Vagina (tissue), 2 donors: ENCODE measurements around the gene TOP3B. TPM values are rescaled to one million over a fixed set of nuclear protein-coding genes. Genes with fewer than 3 reads are reported as not detected.

Experiments used
- DNase-seq, 2 donors: peaks; one replicate each; pipeline ENCODE4 v3.0.0-alpha.2; 2017; ENCODE audit errors: extremely low spot score in 2 of 2
- H3K27ac ChIP-seq: fragments of 200-600 bp; sonication (generic); one replicate; pipeline ENCODE4 v1.5.1; 2019
- H3K27me3 ChIP-seq: fragments of 200-600 bp; sonication (generic); one replicate; pipeline ENCODE4 v1.5.1; 2019
- H3K36me3 ChIP-seq, 2 donors: fragments of 200-600 bp; sonication (generic); one replicate each; pipeline ENCODE4 v1.5.1; 2017 to 2019
- H3K4me1 ChIP-seq: fragments of 200-600 bp; sonication (generic); one replicate; pipeline ENCODE4 v1.5.1; 2019
- H3K4me3 ChIP-seq, 2 donors: fragments of 200-600 bp; sonication (generic); 1 replicate in 1 of 2; 2 replicates in 1 of 2; pipeline ENCODE4 v1.5.1; 2016 to 2019
- H3K9me3 ChIP-seq: fragments of 200-600 bp; sonication (generic); one replicate; pipeline ENCODE4 v1.5.1; 2019
- CTCF ChIP-seq, 3 experiments: fragments of 450-650 bp in 2 of 3; fragments of 200-600 bp in 1 of 3; sonication (generic) in 1 of 3; IDR thresholded peaks; one replicate each; pipeline ENCODE4 v1.5.1; 2017 to 2019; ENCODE audit warnings: antibody characterized with exemption in 3 of 3, mild to moderate bottlenecking in 2 of 3, moderate library complexity in 2 of 3
- POLR2A ChIP-seq, 2 donors: fragments of 450-650 bp; IDR thresholded peaks; one replicate each; pipeline ENCODE4 v1.6.1; 2017; ENCODE audit warnings: antibody characterized with exemption in 2 of 2, mild to moderate bottlenecking in 2 of 2, moderate library complexity in 2 of 2
- POLR2AphosphoS5 ChIP-seq, 2 donors: sonication (generic); formaldehyde crosslinking; IDR thresholded peaks; one replicate each; pipeline ENCODE4 v1.9.0; 2017; ENCODE audit warnings: antibody characterized with exemption in 2 of 2, mild to moderate bottlenecking in 2 of 2, low read depth in 1 of 2; ENCODE audit not compliant: insufficient read depth in 1 of 2
- intact Hi-C: fragments of 100-400 bp; cut with DNase I; formaldehyde crosslinking; loops from one replicate; pipeline ENCODE4 v1.15.1; 2023
- total RNA-seq: library from RNA; depleted of rRNA; stranded (reverse); fragments of >200 nt; gene quantifications from one replicate; pipeline ENCODE4 v1.2.3, GENCODE V29; 2016

TOP3B gene
- total RNA-seq, 1 donor from 2014 or later: 42.7 TPM

- Histone ChIP-seq H3K9me3 (no peaks in the 10 kb centered on the region), H3K4me3 (no peak overlapping the region), H3K36me3 (peaks cover 0 to 86% of the 10 kb centered on the region in 2 donors), H3K27me3 (no peaks in the 10 kb centered on the region), H3K27ac (no peak overlapping the region), H3K4me1 (no peaks in the 10 kb centered on the region)
- TF ChIP-seq POLR2A (IDR thresholded peaks at IDR 0.05): no peak
- no peak for TF ChIP-seq CTCF (IDR thresholded peaks at IDR 0.05)
- no peak for TF ChIP-seq POLR2AphosphoS5 (IDR thresholded peaks at IDR 0.05; ENCODE audit: insufficient read depth in 1 of 2, low read depth in 1 of 2)
- no peak for DNase-seq
- intact Hi-C loops: no loop called here
These were observed 15.7 kb downstream of the TOP3B start for GRCh38 chr22:21966643-21967516.

GRCh38 chr22:21965762-21966288, 16.8 kb downstream of the TOP3B start:
- Histone ChIP-seq H3K9me3 (no peaks in the 10 kb centered on the region), H3K4me3 (no peak overlapping the region), H3K36me3 (peaks cover 0 to 80% of the 10 kb centered on the region in 2 donors), H3K27me3 (no peaks in the 10 kb centered on the region), H3K27ac (no peak overlapping the region), H3K4me1 (no peaks in the 10 kb centered on the region)
- no peak for DNase-seq
- TF ChIP-seq CTCF (IDR thresholded peaks at IDR 0.05) (no peak), POLR2A (IDR thresholded peaks at IDR 0.05) (no peak)
- intact Hi-C loops: no loop called here

GRCh38 chr22:21964918-21965484, 17.6 kb downstream of the TOP3B start:
- H3K27me3 ChIP-seq: no peaks in the 10 kb centered on the region
- H3K36me3 ChIP-seq: peaks cover 0 to 80% of the 10 kb centered on the region in 2 donors
- no peak overlapping the region for H3K27ac ChIP-seq
- no peaks in the 10 kb centered on the region for H3K9me3 ChIP-seq
- DNase-seq: no peak
- intact Hi-C loops: no loop called here
- TF ChIP-seq POLR2AphosphoS5 (IDR thresholded peaks at IDR 0.05; ENCODE audit: insufficient read depth in 1 of 2, low read depth in 1 of 2) (no peak), CTCF (IDR thresholded peaks at IDR 0.05) (no peak), POLR2A (IDR thresholded peaks at IDR 0.05) (no peak)
- H3K4me3 ChIP-seq: no peak overlapping the region
- no peaks in the 10 kb centered on the region for H3K4me1 ChIP-seq

GRCh38 chr22:21964234-21964633, 18.4 kb downstream of the TOP3B start:
- DNase-seq: no peak
- H3K27me3 ChIP-seq: no peaks in the 10 kb centered on the region
- TF ChIP-seq POLR2A (IDR thresholded peaks at IDR 0.05) (no peak), CTCF (IDR thresholded peaks at IDR 0.05) (no peak), POLR2AphosphoS5 (IDR thresholded peaks at IDR 0.05; ENCODE audit: insufficient read depth in 1 of 2, low read depth in 1 of 2) (no peak)
- H3K27ac ChIP-seq: no peak overlapping the region
- H3K9me3 ChIP-seq: no peaks in the 10 kb centered on the region
- no peaks in the 10 kb centered on the region for H3K4me1 ChIP-seq
- intact Hi-C loops: no loop called here
- peaks cover 0 to 79% of the 10 kb centered on the region in 2 donors for H3K36me3 ChIP-seq
- no peak overlapping the region for H3K4me3 ChIP-seq

GRCh38 chr22:21963790-21964211, 18.8 kb downstream of the TOP3B start:
- H3K9me3 ChIP-seq: no peaks in the 10 kb centered on the region
- no peaks in the 10 kb centered on the region for H3K4me1 ChIP-seq
- no peak overlapping the region for H3K4me3 ChIP-seq
- H3K27ac ChIP-seq: no peak overlapping the region
- H3K36me3 ChIP-seq: peaks cover 0 to 77% of the 10 kb centered on the region in 2 donors
- intact Hi-C loops: no loop called here
- DNase-seq: no peak
- no peak for TF ChIP-seq POLR2A (IDR thresholded peaks at IDR 0.05)
- no peaks in the 10 kb centered on the region for H3K27me3 ChIP-seq
